Neural crest cell (in vitro differentiated cells): ENCODE data around the gene SSBP2. TPM values are rescaled to one million over a fixed set of nuclear protein-coding genes. Genes with fewer than 3 reads are reported as not detected.

Source experiments
- DNase-seq: peaks from one replicate; pipeline ENCODE4 v3.0.0; 2021; ENCODE audit warnings: low read depth, mixed read lengths, low spot score
- H3K27ac Mint-ChIP-seq: one replicate; pipeline ENCODE4 v1.8.0; 2021; ENCODE audit warnings: mild to moderate bottlenecking, mixed read lengths; ENCODE audit not compliant: unreplicated experiment
- H3K27me3 Mint-ChIP-seq: 2 replicates; pipeline ENCODE4 v1.8.0; 2021; ENCODE audit warnings: low read depth, mild to moderate bottlenecking, mixed read lengths
- H3K36me3 Mint-ChIP-seq: 2 replicates; pipeline ENCODE4 v1.8.0; 2021; ENCODE audit warnings: low read depth, mild to moderate bottlenecking, mixed read lengths
- H3K4me1 Mint-ChIP-seq: 2 replicates; pipeline ENCODE4 v1.8.0; 2021; ENCODE audit warnings: mixed read lengths
- H3K4me3 Mint-ChIP-seq: one replicate; pipeline ENCODE4 v1.8.0; 2021; ENCODE audit warnings: mild to moderate bottlenecking, mixed read lengths
- H3K9me3 Mint-ChIP-seq: 2 replicates; pipeline ENCODE4 v1.8.0; 2021; ENCODE audit warnings: mixed read lengths
- total RNA-seq: library from RNA; stranded (reverse); gene quantifications from 2 replicates; pipeline ENCODE4 v1.2.1, GENCODE V29; 2021
- TF ChIP-seq, protein P1 (sequence below): fragments of 200-600 bp; sonication (generic); conservative IDR thresholded peaks from 2 replicates; pipeline ENCODE4 v1.5.0; 2021; ENCODE audit warnings: antibody characterized with exemption, mild to moderate bottlenecking

Gene SSBP2
- total RNA-seq, 1 donor from 2014 or later, result 81.7 TPM

DNA sequence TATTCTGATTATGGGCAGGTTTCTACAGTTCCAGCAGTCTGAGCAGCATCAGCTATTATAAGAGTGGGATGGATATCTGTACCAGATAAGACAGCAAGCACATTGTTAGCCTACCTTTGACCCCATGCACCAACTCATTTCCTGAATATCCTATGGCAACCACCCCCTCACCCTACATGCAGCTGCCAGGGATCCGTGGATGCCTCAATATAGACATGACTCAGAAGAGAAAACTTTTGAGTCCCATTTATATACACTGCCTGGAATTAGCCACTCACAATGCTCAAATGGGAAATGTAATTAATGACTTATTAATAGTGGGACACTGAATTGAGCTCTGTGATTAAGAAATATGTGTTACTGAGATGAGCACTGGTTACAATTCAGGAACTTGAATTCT lies 124.4 kb downstream of the SSBP2 start:
- no peak for DNase-seq
- Mint-ChIP-seq H3K27me3 (no peaks in the 10 kb centered on the region), H3K4me1 (peaks cover 17% of the 10 kb centered on the region), H3K36me3 (peaks cover 18% of the 10 kb centered on the region), H3K4me3 (peak overlapping the region; percentile 45), H3K27ac (peak overlapping the region; percentile 70), H3K9me3 (no peaks in the 10 kb centered on the region)
- TF ChIP-seq, protein P1, sequence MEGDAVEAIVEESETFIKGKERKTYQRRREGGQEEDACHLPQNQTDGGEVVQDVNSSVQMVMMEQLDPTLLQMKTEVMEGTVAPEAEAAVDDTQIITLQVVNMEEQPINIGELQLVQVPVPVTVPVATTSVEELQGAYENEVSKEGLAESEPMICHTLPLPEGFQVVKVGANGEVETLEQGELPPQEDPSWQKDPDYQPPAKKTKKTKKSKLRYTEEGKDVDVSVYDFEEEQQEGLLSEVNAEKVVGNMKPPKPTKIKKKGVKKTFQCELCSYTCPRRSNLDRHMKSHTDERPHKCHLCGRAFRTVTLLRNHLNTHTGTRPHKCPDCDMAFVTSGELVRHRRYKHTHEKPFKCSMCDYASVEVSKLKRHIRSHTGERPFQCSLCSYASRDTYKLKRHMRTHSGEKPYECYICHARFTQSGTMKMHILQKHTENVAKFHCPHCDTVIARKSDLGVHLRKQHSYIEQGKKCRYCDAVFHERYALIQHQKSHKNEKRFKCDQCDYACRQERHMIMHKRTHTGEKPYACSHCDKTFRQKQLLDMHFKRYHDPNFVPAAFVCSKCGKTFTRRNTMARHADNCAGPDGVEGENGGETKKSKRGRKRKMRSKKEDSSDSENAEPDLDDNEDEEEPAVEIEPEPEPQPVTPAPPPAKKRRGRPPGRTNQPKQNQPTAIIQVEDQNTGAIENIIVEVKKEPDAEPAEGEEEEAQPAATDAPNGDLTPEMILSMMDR, result no peak

DNA sequence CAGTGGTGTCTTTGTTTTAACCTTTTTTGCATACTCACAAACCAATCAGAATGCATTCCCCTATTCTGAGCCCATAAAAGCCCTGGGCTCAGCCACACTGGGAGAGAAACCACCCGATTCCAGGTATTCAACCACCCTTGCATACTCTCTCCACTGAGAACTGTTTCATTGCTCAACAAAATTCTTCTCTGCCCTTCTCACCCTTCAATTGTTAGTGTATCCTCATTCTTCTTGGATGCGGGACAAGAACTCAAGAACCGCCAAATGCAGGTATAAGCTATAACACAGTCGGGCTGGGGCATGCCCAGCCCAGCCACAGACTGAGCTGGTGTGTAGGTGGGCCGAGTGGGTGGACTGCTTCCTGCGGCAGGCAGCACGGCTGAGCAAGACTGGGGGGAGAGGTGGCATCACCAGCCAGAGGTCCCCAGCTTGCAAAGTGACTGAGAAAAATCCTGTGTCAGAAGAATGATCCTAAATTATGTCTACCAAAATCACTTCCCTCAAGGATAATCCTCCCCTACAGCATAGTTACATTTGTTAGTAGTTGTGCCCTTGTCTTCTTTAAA lies 141.0 kb downstream of the SSBP2 start:
- no peak overlapping the region for H3K4me3 Mint-ChIP-seq
- peaks cover 46% of the 10 kb centered on the region for H3K36me3 Mint-ChIP-seq
- peaks cover 15% of the 10 kb centered on the region for H3K4me1 Mint-ChIP-seq
- no peaks in the 10 kb centered on the region for H3K27me3 Mint-ChIP-seq
- no peak for DNase-seq
- H3K27ac Mint-ChIP-seq, result no peak overlapping the region
- peaks cover 9% of the 10 kb centered on the region for H3K9me3 Mint-ChIP-seq
- TF ChIP-seq, protein P1, result no peak

DNA sequence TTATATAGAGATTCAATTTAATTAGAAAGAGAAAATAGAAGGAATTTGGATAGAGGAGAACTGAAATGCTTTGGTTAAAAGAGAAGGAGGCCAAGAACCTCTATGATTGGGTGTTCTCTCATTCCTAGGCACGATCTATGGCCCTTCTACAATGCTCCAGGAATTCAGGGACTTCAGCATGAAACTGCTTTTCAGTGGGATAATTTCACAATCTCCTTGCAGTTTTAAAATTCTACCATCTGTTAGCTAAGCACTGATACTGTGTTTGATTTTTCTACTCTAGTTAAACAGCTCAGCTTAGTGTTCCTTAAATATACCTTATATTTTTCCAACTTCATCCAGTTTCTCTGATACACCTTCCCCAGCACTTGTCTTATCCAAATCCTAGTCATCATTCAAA lies 141.9 kb downstream of the SSBP2 start:
- Mint-ChIP-seq H3K4me3 (no peak overlapping the region), H3K27ac (no peak overlapping the region), H3K9me3 (peaks cover 6% of the 10 kb centered on the region), H3K36me3 (peaks cover 40% of the 10 kb centered on the region), H3K4me1 (peaks cover 15% of the 10 kb centered on the region), H3K27me3 (no peaks in the 10 kb centered on the region)
- TF ChIP-seq, protein P1, result no peak
- DNase-seq, result no peak

DNA sequence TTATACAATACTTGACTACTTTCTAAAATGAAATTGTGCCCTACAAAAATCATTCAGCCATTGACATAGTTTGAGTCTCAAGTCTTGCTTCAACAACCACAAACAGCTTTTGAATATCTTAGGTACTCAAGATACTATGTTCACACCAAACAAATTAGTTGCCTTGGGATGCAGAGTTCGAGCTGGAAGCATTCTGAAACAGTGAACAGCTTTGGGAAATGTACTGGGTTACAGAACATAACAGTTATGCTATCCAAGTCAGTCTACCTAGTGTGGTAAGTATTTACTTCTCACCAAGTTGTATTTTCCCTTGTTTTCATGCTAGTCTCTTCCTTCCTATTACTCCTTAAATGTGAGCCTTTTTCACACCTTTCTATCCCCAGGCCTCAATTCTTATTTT lies 143.2 kb downstream of the SSBP2 start:
- Mint-ChIP-seq H3K4me3 (no peak overlapping the region), H3K36me3 (peaks cover 32% of the 10 kb centered on the region), H3K4me1 (peaks cover 21% of the 10 kb centered on the region), H3K27me3 (no peaks in the 10 kb centered on the region), H3K9me3 (peaks cover 6% of the 10 kb centered on the region), H3K27ac (no peak overlapping the region)
- DNase-seq, result no peak
- TF ChIP-seq, protein P1, result no peak

DNA sequence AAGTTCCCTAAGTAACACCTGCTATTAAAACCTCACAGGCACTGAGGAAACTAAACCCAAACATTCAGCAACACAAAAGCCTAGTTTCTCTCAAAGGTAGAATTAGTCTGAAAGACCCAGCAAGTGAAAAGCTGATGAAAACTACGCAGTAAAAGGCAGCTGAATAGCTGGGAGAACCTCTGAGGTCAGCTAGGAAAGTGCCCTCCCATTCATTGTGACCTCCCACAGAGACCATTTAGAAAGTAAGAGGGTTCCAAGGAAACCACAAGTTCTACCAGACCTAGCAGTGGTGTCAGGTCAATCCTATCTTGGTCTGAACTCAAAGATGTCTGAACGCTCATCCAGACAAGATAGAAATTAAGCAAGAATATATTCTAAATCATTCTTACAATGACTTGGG lies 144.7 kb downstream of the SSBP2 start:
- TF ChIP-seq, protein P1, result no peak
- no peak overlapping the region for H3K27ac Mint-ChIP-seq
- no peak overlapping the region for H3K4me3 Mint-ChIP-seq
- no peaks in the 10 kb centered on the region for H3K27me3 Mint-ChIP-seq
- peaks cover 6% of the 10 kb centered on the region for H3K9me3 Mint-ChIP-seq
- H3K36me3 Mint-ChIP-seq, result peaks cover 34% of the 10 kb centered on the region
- peaks cover 35% of the 10 kb centered on the region for H3K4me1 Mint-ChIP-seq
- no peak for DNase-seq
